NT2/D1 (cell line): ENCODE measurements around the gene CNNM3.

Source experiments
- SUZ12 ChIP-seq: IDR thresholded peaks from 2 replicates; pipeline ENCODE4 v1.6.1; 2011; ENCODE audit not compliant: insufficient read length, insufficient read depth; ENCODE audit errors: extremely low read depth
- YY1 ChIP-seq: IDR thresholded peaks from 2 replicates; pipeline ENCODE4 v1.6.1; 2011; ENCODE audit not compliant: insufficient read length, insufficient read depth
- ZNF274 ChIP-seq: IDR thresholded peaks from 2 replicates; pipeline ENCODE4 v1.6.1; 2011; ENCODE audit warnings: mild to moderate bottlenecking, low read depth, low read length

DNA sequence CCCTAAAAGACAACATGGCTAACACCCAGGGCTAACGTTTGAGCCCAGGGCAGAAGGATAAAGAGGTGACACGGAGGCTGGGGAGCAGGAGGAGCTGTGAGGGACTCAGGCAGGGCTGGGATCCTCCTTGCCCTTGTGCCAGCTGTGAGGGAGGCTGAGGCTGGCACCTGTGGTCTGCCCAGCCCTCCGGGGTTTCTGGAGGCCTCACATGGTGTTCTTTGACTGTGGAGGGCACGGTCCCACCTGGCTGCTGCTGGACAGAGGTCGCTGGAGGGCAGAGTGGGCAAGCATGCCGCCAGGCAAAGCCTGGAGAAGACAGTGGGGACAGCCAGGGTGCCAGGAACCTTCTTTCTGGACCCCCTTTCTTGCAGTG is 26.8 kb upstream of the CNNM3 start:
- TF ChIP-seq ZNF274 (no peak), SUZ12 (no peak), YY1 (no peak)
